HG03378 (cell line): ENCODE results near the gene PPT2.
"Not testable (repeated sequence)": the region's sequence is repeated elsewhere in the genome, so short reads cannot be mapped to it uniquely, and the experiment has no call there.

Experiments used
- ATAC-seq: cut with Tn5 transposase; IDR thresholded peaks from one replicate; pipeline ENCODE4 v1.9.1; 2021; ENCODE audit warnings: mild to moderate bottlenecking, moderate library complexity; ENCODE audit not compliant: unreplicated experiment

PPT2 gene

GRCh38 chr6:32175711-32176475 is 22.0 kb downstream of the PPT2 start, which contains the start of gene AGPAT1:
Gene AGPAT1 (minus strand): TSS chr6:32176084. CDS start chr6:32171496, 4,588 bp downstream.
- peak; percentile 29 for ATAC-seq

- ATAC-seq, result no peak
Measured at GRCh38 chr6:32176476-32177182, 22.7 kb downstream of the PPT2 start.

- no peak for ATAC-seq
Measured at GRCh38 chr6:32177183-32177787, 23.3 kb downstream of the PPT2 start.

GRCh38 chr6:32177788-32178546 is 24.0 kb downstream of the PPT2 start, which contains the start of gene RNF5:
Gene RNF5 (plus strand): TSS chr6:32178405. CDS start chr6:32178512, 107 bp downstream.
- peak; percentile 84 for ATAC-seq

GRCh38 chr6:32178547-32179440 is 24.9 kb downstream of the PPT2 start:
- ATAC-seq, result no peak

- no peak for ATAC-seq
Measured at GRCh38 chr6:32179766-32180405, 25.9 kb downstream of the PPT2 start.

- no peak for ATAC-seq
Measured at GRCh38 chr6:32181148-32181702, 27.3 kb downstream of the PPT2 start.

- ATAC-seq, result no peak
Measured at GRCh38 chr6:32181915-32182529, 28.1 kb downstream of the PPT2 start.

- ATAC-seq, result no peak
Measured at GRCh38 chr6:32182555-32182981, 28.6 kb downstream of the PPT2 start.

- ATAC-seq, result no peak
Measured at GRCh38 chr6:32183030-32183429, 29.1 kb downstream of the PPT2 start.

GRCh38 chr6:32183483-32184083 is 29.6 kb downstream of the PPT2 start:
- no peak for ATAC-seq

- no peak for ATAC-seq
Measured at GRCh38 chr6:32184084-32184640, 30.2 kb downstream of the PPT2 start, which contains the start of gene AGER. Gene AGER (minus strand): TSS chr6:32184253. CDS start chr6:32184222, 31 bp downstream.

GRCh38 chr6:32185681-32186131 is 31.8 kb downstream of the PPT2 start:
- ATAC-seq, result not testable (repeated sequence)

GRCh38 chr6:32186151-32186840 is 32.4 kb downstream of the PPT2 start:
- not testable (repeated sequence) for ATAC-seq

GRCh38 chr6:32187009-32187709 is 33.2 kb downstream of the PPT2 start:
- ATAC-seq, result no peak

GRCh38 chr6:32187725-32188380 is 33.9 kb downstream of the PPT2 start:
- ATAC-seq, result not testable (repeated sequence)
